Activated naive CD8-positive, alpha-beta T cell treated with anti-CD3 and anti-CD28 coated beads, Interleukin-2, amount 50 U/mL, for 16 hours (primary cell): ENCODE measurements around the gene BUD13.

ENCODE experiments used
- DNase-seq: peaks from one replicate; pipeline ENCODE4 v3.0.0-alpha.2; 2020; ENCODE audit warnings: low read depth, low spot score

Gene BUD13

DNA sequence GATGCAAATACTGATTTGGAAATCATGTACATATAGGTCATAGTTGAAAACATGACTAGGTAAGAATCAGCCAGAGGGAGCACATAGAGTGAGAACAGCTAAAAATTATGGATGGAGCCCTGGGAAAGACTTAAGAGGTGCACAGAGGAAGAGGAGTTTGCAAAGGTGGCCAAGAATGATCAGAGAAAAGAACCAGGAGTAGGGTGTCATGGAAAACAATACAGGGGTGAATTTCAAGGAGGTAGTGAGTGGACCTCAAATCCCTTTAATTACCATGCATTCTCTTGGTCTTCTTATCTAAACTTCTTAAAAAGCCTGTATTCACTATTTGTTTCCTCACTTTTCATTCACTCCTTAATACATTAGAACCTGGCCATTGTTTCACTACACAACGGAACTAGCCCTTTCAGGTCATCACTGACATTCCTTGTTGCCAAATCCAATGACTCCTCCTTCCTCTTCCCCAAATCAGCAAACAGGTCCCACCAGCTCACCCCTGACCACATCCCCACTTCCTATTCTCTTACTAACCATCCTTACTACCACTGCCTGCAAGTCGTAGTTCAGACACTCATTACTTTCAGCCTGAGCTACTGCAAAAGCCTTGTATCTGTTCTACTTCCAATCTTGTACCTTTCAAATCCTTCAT, 22.6 kb downstream of the BUD13 start:
- no peak for DNase-seq

DNA sequence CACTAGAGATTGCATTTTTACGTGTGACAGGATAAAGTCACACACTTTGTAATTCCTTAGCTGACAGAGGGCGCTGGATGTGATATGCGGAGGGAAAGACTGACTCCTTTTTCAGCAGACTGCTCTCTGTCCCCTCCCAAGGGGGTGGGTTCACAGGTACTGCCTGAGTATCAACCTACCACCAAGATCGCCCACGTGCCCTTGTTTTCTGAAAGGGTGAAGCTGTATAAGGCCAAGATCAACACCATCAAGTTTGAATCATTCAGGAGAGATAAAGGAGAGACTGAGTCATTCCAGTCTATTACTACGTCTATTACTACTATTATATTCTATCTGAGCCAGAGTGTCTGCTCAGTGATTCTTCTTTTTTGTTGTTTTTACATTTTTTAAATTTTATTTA, 30.7 kb downstream of the BUD13 start:
- no peak for DNase-seq

DNA sequence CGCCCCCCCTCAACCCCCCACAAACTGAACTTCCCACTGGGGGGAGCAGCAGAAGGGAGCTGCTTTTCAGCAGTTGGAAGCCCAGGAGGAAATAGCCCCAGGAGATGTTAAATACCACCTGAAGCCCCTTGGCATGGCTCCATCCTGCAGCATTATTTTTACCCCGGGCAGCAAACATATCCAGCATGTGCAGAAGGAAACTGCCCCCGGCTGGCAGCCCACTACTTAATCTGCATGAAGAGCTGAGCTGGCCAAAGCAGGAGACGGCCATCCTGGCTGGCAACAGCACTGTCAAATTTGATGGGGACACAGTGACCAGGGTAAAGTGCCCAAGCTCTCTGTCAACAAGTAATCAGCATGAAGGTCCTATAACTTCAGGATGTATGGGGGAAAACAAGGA, 32.0 kb downstream of the BUD13 start:
- no peak for DNase-seq

DNA sequence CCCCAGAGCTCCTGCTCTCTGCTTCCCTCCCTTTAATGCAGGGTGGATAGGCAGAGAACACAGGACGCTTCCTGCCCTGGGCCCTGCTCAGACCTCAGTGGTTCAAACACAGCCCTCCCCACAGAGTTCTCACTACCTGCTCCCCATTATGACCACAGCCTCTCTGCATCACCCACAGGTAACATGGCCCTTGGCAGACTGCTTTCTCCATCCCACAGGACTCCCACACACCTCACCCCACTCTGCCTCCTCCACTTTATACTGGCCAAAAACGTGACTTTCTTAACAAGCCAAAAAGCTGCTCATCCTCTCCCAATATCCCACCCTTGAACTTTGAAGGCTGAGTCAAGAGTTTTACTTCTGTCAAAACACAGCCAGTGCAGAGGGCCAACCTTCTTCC, 33.8 kb downstream of the BUD13 start:
- DNase-seq = no peak

DNA sequence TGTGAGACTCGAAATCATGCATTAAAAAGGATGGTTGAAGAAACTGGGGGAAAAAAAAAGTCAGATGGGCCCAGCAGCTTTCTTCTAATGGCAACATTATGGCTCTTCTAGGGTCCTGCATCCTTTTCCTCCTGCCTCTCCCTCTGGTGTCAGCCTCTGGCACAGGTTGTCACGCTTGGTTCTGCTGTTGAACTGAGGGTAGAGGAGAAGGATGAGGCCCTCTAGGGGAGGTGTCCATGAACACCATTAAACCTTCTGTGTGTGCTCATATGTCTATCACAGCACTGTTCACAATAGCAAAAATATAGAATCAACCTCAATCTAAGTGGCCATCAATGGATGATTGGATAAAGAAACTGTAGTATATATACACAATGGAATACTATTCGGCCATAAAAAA, 36.0 kb downstream of the BUD13 start:
- no peak for DNase-seq

DNA sequence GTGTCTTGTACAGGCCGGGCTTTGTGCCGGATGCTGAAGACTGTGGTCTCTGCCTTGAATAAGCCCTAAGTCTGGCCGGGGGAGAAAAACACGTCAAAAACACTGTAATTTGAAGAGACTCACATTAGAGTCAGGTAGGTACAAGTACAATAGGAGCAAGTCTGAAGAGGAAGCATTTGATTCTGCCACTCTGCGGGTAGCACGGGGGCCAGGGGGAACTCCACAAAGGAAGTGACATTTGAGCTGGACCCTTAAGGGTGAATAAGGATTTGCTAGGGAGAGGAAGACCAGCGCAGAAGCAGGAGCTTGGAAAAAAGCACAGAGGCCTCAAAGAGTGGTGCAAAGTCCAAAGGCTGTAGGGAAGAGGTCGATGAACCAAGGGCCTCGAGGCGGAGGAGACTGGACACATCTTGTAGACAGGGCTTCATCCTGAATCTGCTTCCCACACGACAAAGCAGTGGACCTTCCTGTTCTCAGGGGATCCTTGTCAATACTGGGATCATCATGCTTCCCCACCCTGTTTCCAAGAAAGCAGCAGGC, 38.7 kb downstream of the BUD13 start:
- no peak for DNase-seq

DNA sequence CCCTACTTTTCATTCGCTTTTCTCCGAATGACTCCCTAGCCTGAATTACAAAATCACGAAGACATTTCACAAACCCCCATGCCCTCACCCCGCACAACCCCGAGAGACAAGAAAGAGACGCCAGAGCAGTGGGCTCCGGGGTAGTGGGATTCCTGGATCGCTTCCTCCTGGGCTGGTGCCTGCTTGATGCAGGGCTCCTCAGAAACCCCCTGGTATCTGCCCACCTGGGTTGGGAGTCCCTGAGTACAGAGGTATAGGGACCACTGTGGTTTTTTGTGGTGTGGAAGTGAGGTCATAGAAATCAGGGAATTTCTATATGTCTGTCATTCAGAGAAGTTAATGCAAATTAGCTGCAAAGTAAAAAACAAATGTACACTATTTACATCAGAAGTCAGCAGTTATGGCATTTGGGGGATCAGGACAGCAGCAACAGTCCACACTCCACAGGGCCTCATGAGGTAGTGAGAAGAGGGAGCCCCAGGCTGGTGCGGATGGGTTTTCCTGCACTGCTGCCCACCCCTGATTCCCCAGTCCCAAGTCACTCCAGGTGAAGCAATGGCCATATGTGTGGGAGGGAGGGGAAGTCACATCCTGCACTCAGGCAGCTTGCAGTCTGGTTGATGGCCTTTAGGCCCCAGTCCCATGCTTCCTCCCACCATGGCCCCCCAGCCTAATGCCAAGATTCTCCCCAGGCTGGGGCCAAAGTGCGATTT, 39.6 kb downstream of the BUD13 start:
- DNase-seq = no peak

DNA sequence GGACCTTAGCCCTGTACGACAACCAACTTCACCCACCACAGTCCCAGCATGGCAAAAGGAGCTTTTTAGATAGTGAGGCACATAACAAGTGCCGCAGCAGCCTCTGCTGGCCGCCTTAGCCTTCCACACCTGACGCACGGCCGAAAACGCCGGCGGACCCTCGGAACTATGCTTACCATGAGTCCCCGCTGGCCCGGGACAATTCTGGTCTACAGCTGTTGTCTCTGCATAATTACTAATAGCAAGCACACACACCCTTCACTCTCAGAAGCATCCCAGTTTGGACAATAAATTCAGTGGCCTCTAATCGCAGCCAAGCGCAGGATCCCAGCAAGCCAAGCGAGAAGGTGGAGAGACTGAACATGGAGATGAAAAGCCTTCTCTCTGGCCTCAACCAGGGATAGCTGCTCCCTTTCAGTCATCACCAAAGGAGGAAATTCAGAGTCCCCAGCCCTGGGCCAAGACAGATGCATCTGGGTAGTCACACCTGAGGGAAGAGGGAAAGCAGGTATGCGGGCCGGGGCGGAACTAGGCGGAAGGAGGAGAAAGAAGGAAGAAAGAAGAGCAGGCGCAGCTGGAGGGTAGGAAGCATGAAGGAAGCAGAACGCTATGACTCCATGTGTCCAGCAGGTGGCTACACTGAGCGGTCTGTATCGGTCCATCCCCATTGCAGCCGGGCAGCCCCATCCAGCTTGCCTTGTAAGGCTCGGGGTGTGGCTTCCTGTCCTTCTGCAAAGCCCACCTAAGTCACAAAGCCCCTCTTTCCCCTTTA, 40.3 kb downstream of the BUD13 start:
- peak; percentile 7 for DNase-seq

DNA sequence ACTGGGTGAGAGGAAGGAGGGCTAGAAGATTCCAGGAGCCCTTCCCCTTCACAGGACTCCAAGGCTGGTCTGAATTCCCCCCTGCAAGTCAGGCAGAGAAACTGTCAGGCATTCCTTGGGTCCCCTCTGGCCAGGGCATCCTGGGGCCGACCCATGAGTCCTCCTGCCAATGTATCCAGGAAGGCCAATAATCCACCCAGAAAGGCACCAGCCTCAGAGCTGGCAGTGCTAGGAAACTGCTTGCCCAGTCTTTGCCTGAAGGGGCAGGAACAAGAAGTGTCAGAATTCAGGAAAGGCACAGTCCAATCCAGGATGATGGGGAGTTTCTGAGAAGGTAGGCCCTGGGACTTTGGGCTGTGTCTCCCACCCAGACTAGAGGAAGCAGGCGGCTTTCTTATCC, 41.0 kb downstream of the BUD13 start:
- DNase-seq = no peak

DNA sequence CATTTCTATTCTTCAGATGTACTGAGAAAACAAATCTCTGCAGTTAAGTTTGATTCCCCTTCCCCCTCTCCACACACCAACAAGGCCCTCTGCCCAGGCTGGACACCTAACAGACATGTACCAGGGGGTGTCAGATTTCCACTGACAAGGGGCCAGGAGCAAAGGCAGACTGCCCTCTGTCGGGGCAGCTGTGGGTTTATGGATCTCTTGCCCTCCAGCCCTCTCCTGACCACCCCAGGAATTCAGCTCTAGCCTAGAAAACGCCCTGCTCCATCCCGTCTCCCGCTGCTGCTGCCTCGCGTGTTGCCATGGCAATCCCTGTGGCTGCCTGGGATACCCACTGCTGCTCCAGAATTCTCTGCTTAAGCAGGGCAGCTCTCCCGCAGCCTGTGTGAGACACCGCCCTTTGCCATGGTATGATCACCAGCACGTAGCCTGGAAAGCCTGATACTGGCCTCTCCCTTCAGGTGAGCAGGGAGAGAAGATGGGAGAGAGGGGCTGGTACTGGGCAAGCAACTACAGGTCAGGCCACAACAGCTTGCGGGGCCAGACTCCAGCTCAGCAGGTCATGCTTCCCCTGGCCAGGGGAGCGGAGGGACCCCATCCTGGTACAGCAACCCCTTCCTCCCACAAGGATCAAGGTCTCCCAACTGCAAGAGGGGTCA, 41.6 kb downstream of the BUD13 start:
- no peak for DNase-seq

DNA sequence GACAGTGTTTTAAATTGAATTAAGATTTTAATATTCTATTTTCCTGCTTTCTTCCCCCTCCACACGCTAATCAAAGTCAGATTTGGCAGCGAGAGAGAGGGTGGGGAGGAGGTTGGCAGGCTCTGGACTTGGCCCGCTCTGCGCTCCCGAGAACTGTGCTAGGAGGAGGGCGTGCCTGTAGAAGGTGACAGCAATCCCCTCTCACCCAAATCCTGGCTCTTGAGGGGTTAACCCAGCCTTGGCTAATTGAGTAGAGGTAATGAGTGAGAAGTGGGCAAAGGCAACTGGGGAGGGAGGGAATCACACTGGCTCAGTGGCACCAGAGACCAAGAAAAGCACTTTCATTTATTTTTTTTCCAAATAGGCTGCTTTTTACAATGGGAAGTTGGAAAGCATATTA, 42.2 kb downstream of the BUD13 start:
- no peak for DNase-seq

DNA sequence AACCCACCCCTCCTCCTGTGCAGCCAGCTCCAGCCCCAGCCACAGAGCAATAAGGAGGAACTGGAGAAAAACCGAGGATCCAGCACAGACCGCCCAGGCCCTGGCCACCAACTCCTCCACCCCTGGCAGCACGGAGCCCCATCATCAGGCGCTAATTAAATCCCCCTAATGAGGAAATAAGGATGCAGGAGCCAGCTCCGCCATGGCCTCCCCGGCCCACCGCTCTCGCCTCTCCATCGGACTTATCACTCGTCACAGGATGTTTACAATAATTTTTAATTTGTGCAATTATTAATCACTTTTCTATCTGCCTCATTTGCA, 42.6 kb downstream of the BUD13 start:
- DNase-seq = no peak

DNA sequence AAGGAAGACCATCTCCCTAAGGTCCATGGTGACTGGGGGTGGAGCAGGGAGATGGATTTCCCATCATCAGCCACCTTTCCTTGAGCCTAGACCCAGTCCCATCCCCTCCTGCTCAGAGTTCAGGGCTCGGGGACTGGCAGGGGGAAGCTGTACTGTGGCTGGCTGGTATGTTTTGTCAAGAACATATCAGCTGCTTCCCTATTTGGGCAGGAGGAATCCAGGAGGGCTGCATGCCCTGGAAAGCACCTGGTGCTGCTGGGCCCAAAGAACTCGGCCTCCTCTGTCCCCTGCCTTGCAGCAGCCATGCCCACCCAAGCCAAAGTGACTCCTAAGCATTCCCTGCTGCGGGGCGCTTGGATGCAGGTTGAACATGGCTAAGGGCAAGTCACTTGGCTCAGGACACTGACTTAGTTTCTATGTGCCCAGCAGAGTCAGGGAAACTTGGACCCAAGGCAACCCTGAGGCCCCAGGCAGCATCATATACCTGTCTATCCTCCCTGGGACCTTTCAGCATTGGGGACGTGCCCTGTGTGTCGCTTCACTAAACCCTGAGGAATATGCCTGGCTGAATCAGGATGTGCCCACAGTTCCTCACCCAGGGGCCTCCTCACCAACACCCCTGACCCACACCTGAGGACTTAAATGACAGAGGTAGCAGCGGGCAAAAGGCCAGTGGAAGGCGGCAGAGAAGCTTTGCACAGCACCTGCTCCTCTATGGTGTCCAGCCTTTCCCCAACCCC, 43.1 kb downstream of the BUD13 start:
- no peak for DNase-seq

DNA sequence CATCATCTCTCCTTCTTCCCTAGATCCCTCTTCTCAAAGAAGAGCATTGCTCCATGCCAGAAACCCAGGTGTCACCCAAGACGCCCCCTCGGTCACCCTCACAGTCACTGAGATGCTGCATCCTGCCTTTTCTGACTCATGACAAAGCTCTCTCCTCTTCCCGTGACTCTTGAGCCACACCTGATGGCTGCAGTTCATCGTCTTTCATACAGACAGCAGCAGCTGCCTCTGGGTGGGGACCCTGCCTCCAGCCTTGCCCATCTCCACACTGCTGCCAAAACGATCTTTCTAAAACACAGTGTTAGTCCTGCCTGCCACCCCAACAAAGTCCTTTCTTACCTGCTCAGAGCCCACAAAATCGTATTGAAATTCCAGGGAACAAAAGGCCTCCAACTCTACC, 44.8 kb downstream of the BUD13 start:
- DNase-seq = no peak

DNA sequence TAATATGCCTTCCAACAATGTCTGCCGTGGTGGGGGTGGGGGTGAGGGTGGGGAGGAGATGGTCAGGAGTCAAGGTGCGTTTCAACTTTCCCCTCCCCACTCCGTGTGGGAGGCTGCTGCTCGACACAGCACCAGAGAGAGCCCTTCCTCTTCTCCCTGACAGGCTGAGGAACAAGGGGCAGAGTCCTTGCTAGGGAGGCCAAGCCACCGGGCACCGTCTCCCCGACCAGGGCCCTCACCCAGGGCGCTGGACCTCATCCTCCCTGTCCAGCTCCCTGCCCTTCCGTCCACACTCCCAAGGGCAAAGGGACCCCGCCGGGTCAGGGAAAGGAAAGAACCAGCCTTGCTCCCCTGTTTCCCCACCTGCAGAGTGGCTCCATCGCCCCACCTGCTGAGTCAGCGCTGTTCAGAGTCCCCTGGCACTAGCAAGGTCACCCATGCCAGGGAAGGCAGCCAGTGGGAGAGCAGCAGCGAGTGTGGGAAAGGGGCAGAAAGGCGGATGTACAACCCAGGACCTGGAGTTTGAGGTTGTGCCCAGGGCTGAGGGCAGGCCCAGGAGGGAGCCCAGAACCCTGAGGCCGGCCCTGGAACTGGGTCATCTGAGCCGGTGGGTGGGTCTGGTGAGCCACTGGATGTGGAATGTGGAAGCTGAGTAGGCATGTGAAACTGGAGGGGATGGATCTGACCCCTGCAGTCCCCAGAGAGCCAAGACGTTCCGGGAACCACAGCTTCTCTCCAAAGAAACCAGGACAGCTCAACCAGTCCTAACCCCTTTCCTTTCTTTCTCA, 47.2 kb downstream of the BUD13 start:
- no peak for DNase-seq

DNA sequence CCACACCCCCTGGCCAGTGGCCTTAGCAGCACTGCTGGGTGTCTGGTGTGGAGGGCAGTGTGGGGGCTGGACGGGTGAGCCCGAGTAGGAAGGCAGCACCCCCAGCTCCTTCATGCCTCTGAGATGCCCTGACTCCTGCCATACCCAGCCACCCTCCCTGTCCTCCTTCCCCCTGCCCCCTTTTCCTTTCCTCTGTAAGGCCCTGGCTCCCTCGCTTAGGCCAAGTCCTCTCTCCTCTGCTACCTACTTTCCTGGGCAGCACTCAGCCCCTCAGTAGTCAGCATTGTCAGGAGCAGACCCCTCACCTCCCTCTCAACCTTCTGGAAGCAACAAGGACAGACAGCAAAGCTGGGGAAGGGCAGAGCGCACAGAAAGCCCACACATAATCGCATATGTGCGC, 48.0 kb downstream of the BUD13 start:
- no peak for DNase-seq

DNA sequence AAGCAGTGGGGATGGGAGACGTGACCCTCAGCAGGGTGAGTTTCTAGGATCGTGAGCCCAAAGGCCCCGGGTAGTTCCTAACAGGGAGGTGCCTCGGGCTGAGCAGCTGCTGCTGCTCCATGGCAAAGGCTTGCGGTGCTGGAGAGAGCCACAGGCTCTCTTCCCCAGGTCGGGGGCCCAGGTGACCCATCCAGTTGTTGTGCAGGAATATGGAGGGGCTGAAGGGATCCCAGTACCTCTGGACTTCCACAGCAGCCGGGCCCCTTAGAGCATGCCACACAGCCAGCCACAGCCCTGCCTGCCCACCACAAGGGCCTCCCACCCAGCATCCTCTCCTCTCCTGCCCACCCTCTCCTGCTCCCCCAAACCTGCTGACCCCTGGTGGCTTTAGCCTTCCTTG, 49.3 kb downstream of the BUD13 start:
- DNase-seq = no peak

DNA sequence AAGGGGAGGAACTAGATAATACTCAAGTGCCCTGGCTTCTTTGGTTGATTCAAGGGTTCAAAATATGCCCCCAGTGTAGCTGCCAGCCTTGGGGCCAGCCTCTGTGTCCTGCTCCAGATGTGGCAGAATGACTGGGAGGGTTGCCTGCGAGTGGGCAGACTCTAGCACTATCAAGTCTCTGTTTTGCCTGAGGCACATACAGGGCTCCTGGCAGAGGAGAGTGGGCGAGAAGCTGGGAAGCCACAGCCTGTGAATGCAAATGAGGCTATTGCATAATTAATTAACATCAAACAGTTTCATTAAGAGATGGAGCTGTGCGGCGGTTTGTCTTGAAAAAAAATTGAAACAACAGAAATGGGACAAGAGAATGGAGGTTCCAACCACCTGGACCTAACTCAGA, 50.8 kb downstream of the BUD13 start:
- DNase-seq = no peak

DNA sequence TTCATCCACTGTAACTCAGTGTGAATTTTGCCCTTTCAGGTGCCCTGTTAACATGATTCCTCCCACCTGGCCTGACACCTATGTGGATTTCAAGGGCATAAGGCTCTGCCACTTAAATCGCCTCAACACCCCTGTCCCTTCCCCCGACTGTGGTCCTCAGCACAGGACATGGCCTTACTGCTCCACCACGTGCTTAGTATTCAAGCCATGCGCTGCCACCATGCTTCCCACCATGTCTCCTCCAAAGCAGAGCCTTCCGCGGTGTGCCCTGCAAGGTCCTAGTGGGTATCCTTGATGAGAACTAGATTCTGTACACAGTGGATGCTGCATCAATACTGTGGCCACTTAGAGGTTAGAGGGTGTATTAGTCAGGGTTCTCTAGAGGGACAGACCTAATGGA, 51.9 kb downstream of the BUD13 start:
- no peak for DNase-seq

DNA sequence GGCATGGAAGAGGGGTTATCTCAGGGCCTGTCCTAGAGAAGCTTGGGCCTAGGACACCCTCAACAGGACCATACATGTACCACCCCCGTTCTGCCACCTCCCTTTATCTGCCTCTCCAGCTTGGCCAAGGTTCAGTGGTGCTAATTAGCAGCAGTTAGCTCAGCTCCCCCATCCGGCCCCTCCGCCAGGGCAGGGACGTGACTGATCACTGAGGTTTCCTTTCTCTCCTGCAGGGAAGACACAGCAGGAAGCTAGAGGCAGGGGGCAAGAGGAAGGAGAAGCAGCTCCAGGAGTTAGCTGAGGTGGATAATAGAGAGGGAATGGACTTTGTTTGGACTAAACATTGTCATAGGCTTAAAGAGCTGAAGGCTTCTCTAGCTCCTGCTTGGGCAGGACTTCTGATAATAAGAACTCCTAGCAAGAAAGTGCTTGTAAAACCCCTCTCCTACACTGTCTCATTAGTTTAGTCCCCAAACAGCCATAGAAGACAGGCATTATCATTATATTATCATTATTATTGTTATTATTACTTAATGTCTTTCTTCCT, 53.8 kb downstream of the BUD13 start:
- no peak for DNase-seq

DNA sequence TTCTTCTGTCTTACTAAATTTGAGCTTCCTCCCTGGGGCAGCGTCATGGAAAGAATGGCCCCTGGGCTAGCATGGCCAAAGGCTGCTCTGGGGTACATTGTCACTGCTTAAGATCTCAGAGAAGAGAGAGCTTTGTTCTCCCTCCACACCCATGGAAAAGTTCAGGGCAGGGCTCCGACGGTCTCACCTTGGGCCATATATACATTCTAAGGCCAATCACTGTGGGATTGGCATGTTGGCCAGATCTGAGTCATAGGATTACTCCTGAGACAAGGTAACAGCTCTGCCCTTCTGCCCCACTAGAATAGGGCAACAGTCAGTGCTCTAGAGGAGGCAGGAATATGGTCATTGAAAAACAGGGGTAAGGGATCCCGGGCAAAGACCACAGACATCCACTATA, 56.2 kb downstream of the BUD13 start:
- DNase-seq = no peak
